Thyroid gland (tissue), 4 donors: ENCODE measurements around the gene GNGT1.

Source experiments
- POLR2A ChIP-seq, 2 donors: fragments of 450-650 bp; IDR thresholded peaks; one replicate each; pipeline ENCODE4 v1.6.1; 2017; ENCODE audit warnings: antibody characterized with exemption in 2 of 2, mild to moderate bottlenecking in 2 of 2, moderate library complexity in 1 of 2
- TF ChIP-seq, protein P1 (sequence below), 6 experiments: fragments of 200-600 bp in 3 of 6; fragments of 450-650 bp in 3 of 6; sonication (generic) in 3 of 6; IDR thresholded peaks; one replicate each; pipeline ENCODE4 v1.5.1; 2016 to 2019; ENCODE audit warnings: antibody characterized with exemption in 6 of 6, mild to moderate bottlenecking in 2 of 6, inconsistent platforms in 1 of 6, moderate library complexity in 1 of 6

DNA sequence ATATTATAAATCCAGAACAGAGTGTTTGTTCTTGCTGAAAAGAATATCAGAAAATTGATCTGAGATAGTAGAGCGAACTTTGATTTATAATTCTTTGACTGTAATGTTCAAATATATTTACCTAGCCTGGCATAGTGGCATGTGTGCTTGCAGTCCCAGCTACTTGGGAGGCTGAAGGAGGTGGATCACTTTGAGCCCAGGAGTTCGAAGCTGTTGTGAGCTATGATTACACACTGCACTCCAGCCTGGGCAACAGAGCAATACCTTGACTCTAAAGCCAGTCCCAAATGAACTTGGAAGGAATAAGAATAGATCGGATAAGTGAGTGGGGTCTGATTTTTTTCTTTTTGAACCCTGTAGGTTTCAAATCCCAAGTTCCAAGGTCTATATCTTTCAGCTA, 38.7 kb downstream of the GNGT1 start:
- TF ChIP-seq, protein P1, sequence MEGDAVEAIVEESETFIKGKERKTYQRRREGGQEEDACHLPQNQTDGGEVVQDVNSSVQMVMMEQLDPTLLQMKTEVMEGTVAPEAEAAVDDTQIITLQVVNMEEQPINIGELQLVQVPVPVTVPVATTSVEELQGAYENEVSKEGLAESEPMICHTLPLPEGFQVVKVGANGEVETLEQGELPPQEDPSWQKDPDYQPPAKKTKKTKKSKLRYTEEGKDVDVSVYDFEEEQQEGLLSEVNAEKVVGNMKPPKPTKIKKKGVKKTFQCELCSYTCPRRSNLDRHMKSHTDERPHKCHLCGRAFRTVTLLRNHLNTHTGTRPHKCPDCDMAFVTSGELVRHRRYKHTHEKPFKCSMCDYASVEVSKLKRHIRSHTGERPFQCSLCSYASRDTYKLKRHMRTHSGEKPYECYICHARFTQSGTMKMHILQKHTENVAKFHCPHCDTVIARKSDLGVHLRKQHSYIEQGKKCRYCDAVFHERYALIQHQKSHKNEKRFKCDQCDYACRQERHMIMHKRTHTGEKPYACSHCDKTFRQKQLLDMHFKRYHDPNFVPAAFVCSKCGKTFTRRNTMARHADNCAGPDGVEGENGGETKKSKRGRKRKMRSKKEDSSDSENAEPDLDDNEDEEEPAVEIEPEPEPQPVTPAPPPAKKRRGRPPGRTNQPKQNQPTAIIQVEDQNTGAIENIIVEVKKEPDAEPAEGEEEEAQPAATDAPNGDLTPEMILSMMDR (IDR thresholded peaks at IDR 0.05): no peak
- no peak for TF ChIP-seq POLR2A (IDR thresholded peaks at IDR 0.05)
